Posterior cingulate gyrus (tissue), 11 donors: ENCODE data around the gene SLC9A3.

ENCODE experiments used
- DNase-seq, 10 donors: peaks; one replicate each; pipeline versions ENCODE4 v3.0.0 to v3.0.0-alpha.2; 2020 to 2021; ENCODE audit warnings: mixed read lengths in 3 of 10
- intact Hi-C: fragments of 100-400 bp; cut with DNase I; formaldehyde crosslinking; loops from one replicate; pipeline ENCODE4 v1.15.1; 2023

SLC9A3 gene

GRCh38 chr5:540071-540905, 16.0 kb upstream of the SLC9A3 start:
- intact Hi-C loops, result no loop called here
- DNase-seq, result peak in 4 of 10 donors; percentile 21 to 76 (median 60)

GRCh38 chr5:539469-540070, 15.3 kb upstream of the SLC9A3 start:
- intact Hi-C loops, result no loop called here
- DNase-seq, result peak in 4 of 10 donors; percentile 11 to 70 (median 46)

GRCh38 chr5:538801-539468, 14.7 kb upstream of the SLC9A3 start:
- intact Hi-C loops, result no loop called here
- DNase-seq, result peak in 5 of 10 donors; percentile 3 to 72 (median 37)

GRCh38 chr5:538271-538771, 14.1 kb upstream of the SLC9A3 start:
- DNase-seq, result peak in 4 of 10 donors; percentile 19 to 80 (median 70)
- intact Hi-C loops, result no loop called here

GRCh38 chr5:537621-538071, 13.4 kb upstream of the SLC9A3 start:
- peak in 4 of 10 donors; percentile 23 to 78 (median 62) for DNase-seq
- intact Hi-C loops, result no loop called here

- peak in 3 of 10 donors; percentile 62 to 80 (median 69) for DNase-seq
- intact Hi-C loops, result no loop called here
These were observed 12.8 kb upstream of the SLC9A3 start for GRCh38 chr5:537098-537497.

- intact Hi-C loops, result no loop called here
- peak in 4 of 10 donors; percentile 10 to 71 (median 40) for DNase-seq
These were observed 11.8 kb upstream of the SLC9A3 start for GRCh38 chr5:535846-536698.

- intact Hi-C loops, result no loop called here
- peak in 4 of 10 donors; percentile 21 to 84 (median 66) for DNase-seq
These were observed 10.8 kb upstream of the SLC9A3 start for GRCh38 chr5:534743-535671.

GRCh38 chr5:533955-534742, 9.9 kb upstream of the SLC9A3 start:
- DNase-seq, result peak in 4 of 10 donors; percentile 25 to 86 (median 65)
- intact Hi-C loops, result no loop called here

- intact Hi-C loops, result no loop called here
- DNase-seq, result peak in 4 of 10 donors; percentile 19 to 76 (median 62)
These were observed 9.2 kb upstream of the SLC9A3 start for GRCh38 chr5:533243-533954.

GRCh38 chr5:532521-533242, 8.4 kb upstream of the SLC9A3 start:
- peak in 4 of 10 donors; percentile 17 to 76 (median 61) for DNase-seq
- intact Hi-C loops, result no loop called here

- intact Hi-C loops, result no loop called here
- peak in 2 of 10 donors; percentile 33 to 67 for DNase-seq
These were observed 7.6 kb upstream of the SLC9A3 start for GRCh38 chr5:531749-532315.

GRCh38 chr5:531101-531748, 7.0 kb upstream of the SLC9A3 start:
- peak in 4 of 10 donors; percentile 14 to 58 (median 55) for DNase-seq
- intact Hi-C loops, result no loop called here

GRCh38 chr5:530001-530955, 6.0 kb upstream of the SLC9A3 start:
- DNase-seq, result peak in 4 of 10 donors; percentile 24 to 68 (median 40)

More at GRCh38 chr5:530001-530955, 6.0 kb upstream of the SLC9A3 start:
- intact Hi-C loops, result no loop called here
